HTR-8/SVneo (cell line): ENCODE data around the gene YIF1A.

ENCODE experiments used
- DNase-seq: peaks from one replicate; pipeline ENCODE4 v3.0.0; 2011; ENCODE audit warnings: low spot score, mixed read lengths; ENCODE audit not compliant: insufficient read length
- FAIRE-seq: peaks from 2 replicates; lab custom pipeline; 2011; peaks lifted over from hg19 to GRCh38; lab: Jason Lieb, UNC

Gene YIF1A

GRCh38 chr11:66288671-66289547, at the start of gene YIF1A:
YIF1A (minus strand) TSS chr11:66289143; CDS start chr11:66288985, 158 bp downstream.
- DNase-seq: peak; percentile 100

GRCh38 chr11:66337103-66337899, 48.4 kb upstream of the YIF1A start:
- FAIRE-seq (no peak), DNase-seq (no peak)

More at GRCh38 chr11:66288671-66289547, at the start of gene YIF1A:
- FAIRE-seq: peak; percentile 100

GRCh38 chr11:66336234-66337102, 47.5 kb upstream of the YIF1A start, which contains the start of gene RIN1:
RIN1 (minus strand) TSS chr11:66336434; CDS start chr11:66336402, 32 bp downstream.
- FAIRE-seq: peak; percentile 100

GRCh38 chr11:66335531-66336233, 46.7 kb upstream of the YIF1A start:
- FAIRE-seq: no peak

More at GRCh38 chr11:66336234-66337102, 47.5 kb upstream of the YIF1A start, which contains the start of gene RIN1:
- DNase-seq: peak; percentile 99

GRCh38 chr11:66334605-66335442, 45.9 kb upstream of the YIF1A start:
- no peak for DNase-seq
- peak; percentile 49 for FAIRE-seq

More at GRCh38 chr11:66335531-66336233, 46.7 kb upstream of the YIF1A start:
- peak; percentile 71 for DNase-seq

- FAIRE-seq (peak; percentile 4), DNase-seq (no peak)
Observed at GRCh38 chr11:66333896-66334604, 45.1 kb upstream of the YIF1A start.

GRCh38 chr11:66333220-66333877, 44.4 kb upstream of the YIF1A start:
- FAIRE-seq (no peak), DNase-seq (no peak)

- no peak for DNase-seq
Observed at GRCh38 chr11:66332371-66333219, 43.7 kb upstream of the YIF1A start.

GRCh38 chr11:66331542-66332370, 42.8 kb upstream of the YIF1A start:
- DNase-seq (no peak), FAIRE-seq (peak; percentile 55)

More at GRCh38 chr11:66332371-66333219, 43.7 kb upstream of the YIF1A start:
- peak; percentile 52 for FAIRE-seq

- DNase-seq (no peak), FAIRE-seq (peak; percentile 13)
Observed at GRCh38 chr11:66330931-66331330, 42.0 kb upstream of the YIF1A start.

GRCh38 chr11:66329165-66329673, 40.3 kb upstream of the YIF1A start:
- DNase-seq (no peak), FAIRE-seq (no peak)

- DNase-seq (peak; percentile 94), FAIRE-seq (peak; percentile 100)
Observed at GRCh38 chr11:66328302-66329144, 39.6 kb upstream of the YIF1A start.

- no peak for DNase-seq
- FAIRE-seq: no peak
Observed at GRCh38 chr11:66328031-66328301, 39.0 kb upstream of the YIF1A start.

- FAIRE-seq (no peak), DNase-seq (peak; percentile 75)
Observed at GRCh38 chr11:66327171-66328030, 38.5 kb upstream of the YIF1A start.
